CD4-positive, CD25-positive, alpha-beta regulatory T cell (primary cell): ENCODE measurements around the gene ACHE. TPM values are rescaled to one million over a fixed set of nuclear protein-coding genes. Genes with fewer than 3 reads are reported as not detected.

Experiments
- ATAC-seq, 2 donors: fragments of 150-1000 bp; cut with Tn5 transposase; one replicate each; pipeline ENCODE4 v1.10.0; 2021; ENCODE audit warnings: low read depth in 2 of 2, moderate number of reproducible peaks in 2 of 2, moderate library complexity in 1 of 2
- DNase-seq, 3 donors: peaks; one replicate each; pipeline versions ENCODE4 v3.0.0 to v3.0.0-alpha.2; 2012 to 2022; ENCODE audit warnings: mixed read lengths in 1 of 3
- H3K27ac ChIP-seq: one replicate; pipeline ENCODE4 v1.7.0; 2013; ENCODE audit warnings: mild to moderate bottlenecking, low read length; ENCODE audit not compliant: insufficient read depth, poor library complexity, severe bottlenecking
- H3K27me3 ChIP-seq: one replicate; pipeline ENCODE4 v1.7.0; 2013; ENCODE audit warnings: low read length; ENCODE audit not compliant: control insufficient read depth, insufficient read depth
- H3K36me3 ChIP-seq: one replicate; pipeline ENCODE4 v1.7.0; 2013; ENCODE audit warnings: mild to moderate bottlenecking, low read length, moderate library complexity; ENCODE audit not compliant: control insufficient read depth, insufficient read depth
- H3K4me1 ChIP-seq: 2 replicates; pipeline ENCODE4 v1.7.0; 2013; ENCODE audit warnings: mild to moderate bottlenecking, low read length; ENCODE audit not compliant: insufficient read depth, control insufficient read depth, poor library complexity, severe bottlenecking
- H3K4me3 ChIP-seq: one replicate; pipeline ENCODE4 v1.7.0; 2013; ENCODE audit warnings: low read depth, mild to moderate bottlenecking, low read length, moderate library complexity
- H3K9me3 ChIP-seq, 2 experiments: 1 replicate in 1 of 2; 2 replicates in 1 of 2; pipeline ENCODE4 v1.7.0; 2013; ENCODE audit warnings: low read length in 2 of 2, mild to moderate bottlenecking in 1 of 2, moderate library complexity in 1 of 2; ENCODE audit not compliant: control insufficient read depth in 2 of 2
- H3K27ac Mint-ChIP-seq, 3 donors: one replicate each; pipeline ENCODE4 v1.8.0; 2020 to 2022; ENCODE audit warnings: mild to moderate bottlenecking in 3 of 3, mixed read lengths in 3 of 3, moderate library complexity in 2 of 3
- H3K27me3 Mint-ChIP-seq: one replicate; pipeline ENCODE4 v1.8.0; 2022; ENCODE audit warnings: mild to moderate bottlenecking, mixed read lengths
- H3K36me3 Mint-ChIP-seq: one replicate; pipeline ENCODE4 v1.8.0; 2020; ENCODE audit warnings: mixed read lengths
- H3K4me1 Mint-ChIP-seq, 4 donors: one replicate each; pipeline ENCODE4 v1.8.0; 2020 to 2022; ENCODE audit warnings: mixed read lengths in 4 of 4, mild to moderate bottlenecking in 1 of 4
- H3K4me3 Mint-ChIP-seq, 4 donors: one replicate each; pipeline ENCODE4 v1.8.0; 2020 to 2022; ENCODE audit warnings: mild to moderate bottlenecking in 4 of 4, mixed read lengths in 4 of 4, moderate library complexity in 3 of 4
- H3K9me3 Mint-ChIP-seq, 7 donors: one replicate each; pipeline ENCODE4 v1.8.0; 2020 to 2022; ENCODE audit warnings: mixed read lengths in 7 of 7, mild to moderate bottlenecking in 3 of 7, moderate library complexity in 2 of 7
- polyA plus RNA-seq, 4 donors: library from polyadenylated mRNA; unstranded; fragments of 300-500 nt; fragmentation: Illumina TruSeq; gene quantifications; one replicate each; pipeline ENCODE4 v1.2.3, GENCODE V29; 2021
- total RNA-seq: library from RNA; stranded (reverse); gene quantifications from one replicate; pipeline ENCODE4 v1.2.3, GENCODE V29; 2022

ACHE gene
- total and polyA plus RNA-seq, 5 donors from 2014 or later, result 0.20 TPM; not detected in 4

GRCh38 chr7:100854146-100854895 is 41.4 kb downstream of the ACHE start:
- peaks cover 10% of the 10 kb centered on the region for H3K36me3 ChIP-seq
- DNase-seq (no peak), ATAC-seq (no peak)
- Mint-ChIP-seq H3K9me3 (no peaks in the 10 kb centered on the region), H3K4me1 (peaks cover 0 to 34% (median 17%) of the 10 kb centered on the region in 4 donors), H3K4me3 (peak overlapping the region; percentile 27 to 94 (median 88)), H3K36me3 (peaks cover 14% of the 10 kb centered on the region), H3K27ac (peak overlapping the region in 1 of 3 donors; percentile 65), H3K27me3 (no peaks in the 10 kb centered on the region)
- no peaks in the 10 kb centered on the region for H3K9me3 ChIP-seq
- H3K4me1 ChIP-seq, result peaks cover 25% of the 10 kb centered on the region
- no peak overlapping the region for H3K4me3 ChIP-seq
- H3K27me3 ChIP-seq, result no peaks in the 10 kb centered on the region
- H3K27ac ChIP-seq, result no peak overlapping the region

GRCh38 chr7:100852048-100852872 is 43.4 kb downstream of the ACHE start, which contains the start of gene SLC12A9:
SLC12A9 (plus strand) TSS chr7:100852713; CDS start chr7:100854198, 1,485 bp downstream.
- peak within 1 kb of the TSS; percentile 87 for H3K4me3 ChIP-seq
- no peaks in the 10 kb centered on the region for H3K27me3 Mint-ChIP-seq

GRCh38 chr7:100847360-100847759 is 48.3 kb downstream of the ACHE start:
- no peaks in the 10 kb centered on the region for H3K9me3 ChIP-seq
- DNase-seq (no peak), ATAC-seq (no peak)
- Mint-ChIP-seq H3K4me3 (peak overlapping the region in 1 of 4 donors; percentile 80), H3K27me3 (no peaks in the 10 kb centered on the region), H3K27ac (peak overlapping the region in 1 of 3 donors; percentile 77), H3K9me3 (no peaks in the 10 kb centered on the region), H3K36me3 (peaks cover 4% of the 10 kb centered on the region), H3K4me1 (peaks cover 0 to 8% (median 5%) of the 10 kb centered on the region in 4 donors)
- no peaks in the 10 kb centered on the region for H3K36me3 ChIP-seq
- H3K27ac ChIP-seq, result no peak overlapping the region
- H3K4me3 ChIP-seq, result no peak overlapping the region
- H3K4me1 ChIP-seq, result peaks cover 8% of the 10 kb centered on the region
- H3K27me3 ChIP-seq, result no peaks in the 10 kb centered on the region

More at GRCh38 chr7:100852048-100852872, 43.4 kb downstream of the ACHE start, which contains the start of gene SLC12A9:
- Mint-ChIP-seq H3K9me3 (no peaks in the 10 kb centered on the region), H3K27ac (peak within 1 kb of the TSS; percentile 66 to 94 (median 92)), H3K4me3 (peak within 1 kb of the TSS; percentile 87 to 94 (median 90)), H3K4me1 (peaks cover 0 to 35% (median 17%) of the 10 kb centered on the region in 4 donors), H3K36me3 (peaks cover 10% of the 10 kb centered on the region)
- Histone ChIP-seq H3K27ac (peak within 1 kb of the TSS; percentile 78), H3K4me1 (peaks cover 25% of the 10 kb centered on the region), H3K36me3 (peaks cover 2% of the 10 kb centered on the region), H3K27me3 (no peaks in the 10 kb centered on the region), H3K9me3 (no peaks in the 10 kb centered on the region)
- ATAC-seq (peak; percentile 95 to 96), DNase-seq (peak; percentile 81 to 92 (median 85))

- no peak overlapping the region for H3K27ac Mint-ChIP-seq
- peaks cover 0 to 2% (median 0%) of the 10 kb centered on the region in 7 donors for H3K9me3 Mint-ChIP-seq
- no peaks in the 10 kb centered on the region for H3K4me1 ChIP-seq
- ATAC-seq (no peak), DNase-seq (no peak)
- H3K9me3 ChIP-seq, result no peaks in the 10 kb centered on the region
- H3K4me3 Mint-ChIP-seq, result peak overlapping the region in 1 of 4 donors; percentile 36
- H3K36me3 ChIP-seq, result no peaks in the 10 kb centered on the region
- no peaks in the 10 kb centered on the region for H3K36me3 Mint-ChIP-seq
- H3K4me1 Mint-ChIP-seq, result peaks cover 0 to 12% (median 8%) of the 10 kb centered on the region in 4 donors
- no peaks in the 10 kb centered on the region for H3K27me3 Mint-ChIP-seq
- no peak overlapping the region for H3K27ac ChIP-seq
- H3K4me3 ChIP-seq, result no peak overlapping the region
- H3K27me3 ChIP-seq, result no peaks in the 10 kb centered on the region
Observed at GRCh38 chr7:100840470-100841100, 55.1 kb downstream of the ACHE start.

Other genes with a start within 250 kb of the ACHE start
- gene ACTL6B, start 239.4 kb downstream of the ACHE start, total RNA-seq, result not detected
- gene ACTL6B, start 239.4 kb downstream of the ACHE start, polyA plus RNA-seq, result not detected
- 160 TPM for gene GNB2, start 222.1 kb downstream of the ACHE start, total RNA-seq
- gene GNB2, start 222.1 kb downstream of the ACHE start, polyA plus RNA-seq, result 10 to 100 TPM; 47.2 to 70.0 (median 66.8) TPM
- gene GIGYF1, start 201.6 kb downstream of the ACHE start, total RNA-seq, result 82.4 TPM
- gene GIGYF1, start 201.6 kb downstream of the ACHE start, polyA plus RNA-seq, result under 1 TPM; 0.71 to 0.89 (median 0.73) TPM
- gene POP7, start 189.8 kb downstream of the ACHE start, total RNA-seq, result 11.3 TPM
- 10 to 100 TPM; 57.2 to 63.0 (median 61.5) TPM for gene POP7, start 189.8 kb downstream of the ACHE start, polyA plus RNA-seq
- not detected for gene EPO, start 175.4 kb downstream of the ACHE start, total RNA-seq
- under 1 TPM in 1 of 4 donors, not detected in 3; 0.23 TPM for gene EPO, start 175.4 kb downstream of the ACHE start, polyA plus RNA-seq
- gene ZAN, start 162.3 kb downstream of the ACHE start, total RNA-seq, result not detected
- gene ZAN, start 162.3 kb downstream of the ACHE start, polyA plus RNA-seq, result not detected
- 3.0 TPM for gene EPHB4, start 68.4 kb downstream of the ACHE start, total RNA-seq
- not detected for gene EPHB4, start 68.4 kb downstream of the ACHE start, polyA plus RNA-seq
- 42.7 TPM for gene SLC12A9, start 43.2 kb downstream of the ACHE start, total RNA-seq
- gene SLC12A9, start 43.2 kb downstream of the ACHE start, polyA plus RNA-seq, result 1 to 10 TPM; 5.7 to 8.6 (median 6.1) TPM
- gene TRIP6, start 28.5 kb downstream of the ACHE start, total RNA-seq, result 8.4 TPM
- gene TRIP6, start 28.5 kb downstream of the ACHE start, polyA plus RNA-seq, result 1 to 10 TPM; 2.8 to 5.8 (median 3.5) TPM
- gene SRRT, start 20.8 kb downstream of the ACHE start, total RNA-seq, result 234 TPM
- 10 to 100 TPM; 31.9 to 40.7 (median 36.7) TPM for gene SRRT, start 20.8 kb downstream of the ACHE start, polyA plus RNA-seq
- gene UFSP1, start 6.2 kb downstream of the ACHE start, total RNA-seq, result 0.94 TPM
- 1 to 10 TPM in 3 of 4 donors, under 1 TPM in 1; 0.39 to 4.8 (median 1.9) TPM for gene UFSP1, start 6.2 kb downstream of the ACHE start, polyA plus RNA-seq
- gene MUC3A, start 53.6 kb upstream of the ACHE start, total RNA-seq, result not detected
- gene MUC3A, start 53.6 kb upstream of the ACHE start, polyA plus RNA-seq, result not detected
- not detected for gene MUC12, start 73.7 kb upstream of the ACHE start, total RNA-seq
- gene MUC12, start 73.7 kb upstream of the ACHE start, polyA plus RNA-seq, result under 1 TPM in 3 of 4 donors, not detected in 1; 0.44 to 0.65 (median 0.44) TPM
- gene MUC17, start 124.2 kb upstream of the ACHE start, total RNA-seq, result not detected
- gene MUC17, start 124.2 kb upstream of the ACHE start, polyA plus RNA-seq, result not detected
- 44.6 TPM for gene TRIM56, start 189.6 kb upstream of the ACHE start, total RNA-seq
- gene TRIM56, start 189.6 kb upstream of the ACHE start, polyA plus RNA-seq, result 1 to 10 TPM; 3.5 to 7.4 (median 6.3) TPM
- 0.39 TPM for gene SERPINE1, start 231.2 kb upstream of the ACHE start, total RNA-seq
- not detected for gene SERPINE1, start 231.2 kb upstream of the ACHE start, polyA plus RNA-seq